Mesendoderm (in vitro differentiated cells): ENCODE results near the gene CRY1.

ENCODE experiments used
- DNase-seq: peaks from one replicate; pipeline ENCODE4 v3.0.0; 2013
- H2AK5ac ChIP-seq: 2 replicates; pipeline ENCODE4 v1.6.1; 2013; ENCODE audit warnings: low read length, inconsistent platforms
- H2BK120ac ChIP-seq: 2 replicates; pipeline ENCODE4 v1.6.1; 2013; ENCODE audit warnings: low read depth, mild to moderate bottlenecking, low read length, moderate library complexity, mixed read lengths
- H2BK15ac ChIP-seq: replicated peaks from 2 replicates; pipeline ENCODE4 v1.6.1; 2013; ENCODE audit warnings: low read depth, mild to moderate bottlenecking, moderate library complexity
- H2BK5ac ChIP-seq: 2 replicates; pipeline ENCODE4 v1.6.1; 2013; ENCODE audit warnings: low read length, inconsistent platforms
- H3K18ac ChIP-seq: 2 replicates; pipeline ENCODE4 v1.6.1; 2013; ENCODE audit warnings: mild to moderate bottlenecking, low read length, mixed read lengths
- H3K23ac ChIP-seq: one replicate; pipeline ENCODE4 v1.6.1; 2013; ENCODE audit warnings: low read length
- H3K27ac ChIP-seq: 2 replicates; pipeline ENCODE4 v1.5.1; 2013; ENCODE audit warnings: low read depth, mild to moderate bottlenecking, inconsistent platforms, low read length, moderate library complexity
- H3K27me3 ChIP-seq: 2 replicates; pipeline ENCODE4 v1.6.1; 2013; ENCODE audit warnings: low read length, control low read depth, mild to moderate bottlenecking, inconsistent platforms; ENCODE audit not compliant: insufficient read depth, poor library complexity
- H3K36me3 ChIP-seq: 2 replicates; pipeline ENCODE4 v1.6.1; 2013; ENCODE audit warnings: low read length, inconsistent platforms; ENCODE audit not compliant: control insufficient read depth, insufficient read depth
- H3K4ac ChIP-seq: one replicate; pipeline ENCODE4 v1.6.1; 2013; ENCODE audit warnings: low read depth, mild to moderate bottlenecking, low read length, moderate library complexity
- H3K4me1 ChIP-seq: 2 replicates; pipeline ENCODE4 v1.6.1; 2013; ENCODE audit warnings: low read depth, low read length, inconsistent platforms; ENCODE audit not compliant: control insufficient read depth
- H3K4me2 ChIP-seq: 2 replicates; pipeline ENCODE4 v1.6.1; 2013; ENCODE audit warnings: low read length
- H3K4me3 ChIP-seq: 2 replicates; pipeline ENCODE4 v1.5.1; 2013; ENCODE audit warnings: mild to moderate bottlenecking, low read length
- H3K56ac ChIP-seq: one replicate; pipeline ENCODE4 v1.6.1; 2013; ENCODE audit warnings: low read length
- H3K79me1 ChIP-seq: 2 replicates; pipeline ENCODE4 v1.6.1; 2013; ENCODE audit warnings: low read length, inconsistent platforms
- H3K79me2 ChIP-seq: 2 replicates; pipeline ENCODE4 v1.6.1; 2013; ENCODE audit warnings: mild to moderate bottlenecking, low read length; ENCODE audit not compliant: control insufficient read depth, insufficient read depth
- H3K9ac ChIP-seq: 2 replicates; pipeline ENCODE4 v1.6.1; 2013; ENCODE audit warnings: low read length, inconsistent platforms
- H4K5ac ChIP-seq: one replicate; pipeline ENCODE4 v1.6.1; 2013; ENCODE audit warnings: low read length
- H4K8ac ChIP-seq: one replicate; pipeline ENCODE4 v1.6.1; 2013; ENCODE audit warnings: low read depth, mild to moderate bottlenecking, control low read depth, low read length, moderate library complexity
- WGBS: extraction: QIAGEN DNeasy Blood & Tissue Kit; methylation state at CpG from one replicate; pipeline ENCODE4 v1.1.7; 2013; ENCODE audit warnings: low lambda C conversion rate, missing lambda C conversion rate; ENCODE audit not compliant: insufficient coverage; ENCODE audit errors: extremely low coverage; 5-methylcytosine and 5-hydroxymethylcytosine counted together

CRY1 gene

DNA sequence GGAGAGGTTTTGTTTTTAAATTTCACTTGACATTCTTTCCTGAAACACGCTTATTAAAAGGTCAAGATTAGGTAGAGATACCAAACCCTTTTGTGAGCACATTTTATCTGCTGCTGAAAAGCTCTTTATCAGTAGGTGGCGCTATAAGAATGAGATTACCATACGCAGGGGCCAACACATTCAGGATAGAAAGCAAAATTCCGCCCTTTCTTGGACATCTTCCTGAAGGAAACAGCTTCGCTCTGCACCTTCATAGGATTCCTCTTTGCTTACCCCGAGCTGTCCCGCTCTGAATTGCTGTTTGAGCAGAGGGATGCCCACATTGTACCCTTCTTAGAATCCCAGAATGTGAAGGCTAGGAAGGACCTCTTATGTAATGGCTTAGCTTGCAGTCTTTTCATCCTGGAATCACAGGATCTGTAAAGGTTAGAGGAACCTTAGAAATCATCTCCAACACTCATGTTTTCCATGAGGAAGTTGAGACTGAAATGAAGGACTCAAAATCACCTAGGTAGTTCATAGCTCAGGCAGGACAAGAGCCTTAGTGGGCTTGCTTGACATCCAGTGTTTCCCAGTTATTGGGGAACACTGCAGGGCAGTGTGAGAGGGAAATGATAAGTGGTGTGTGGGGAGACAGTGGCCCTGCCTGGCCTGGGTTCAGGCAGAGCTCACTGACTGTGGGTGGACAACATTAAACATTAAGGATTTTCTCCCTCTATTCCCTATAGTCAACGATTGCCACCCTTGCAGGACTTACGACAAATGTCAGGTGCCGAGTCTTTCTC lies 38.7 kb upstream of the CRY1 start:
- no peak overlapping the region for H2BK5ac ChIP-seq
- H2BK15ac ChIP-seq = no peak overlapping the region
- peak overlapping the region; percentile 8 for H3K56ac ChIP-seq
- H3K23ac ChIP-seq = no peak overlapping the region
- no peak overlapping the region for H3K4me3 ChIP-seq
- no peaks in the 10 kb centered on the region for H3K36me3 ChIP-seq
- H3K27ac ChIP-seq = no peak overlapping the region
- H4K5ac ChIP-seq = peak overlapping the region; percentile 1
- H3K79me2 ChIP-seq = no peaks in the 10 kb centered on the region
- H3K4me2 ChIP-seq = no peak overlapping the region
- H3K27me3 ChIP-seq = no peaks in the 10 kb centered on the region
- H3K79me1 ChIP-seq = no peaks in the 10 kb centered on the region
- no peak overlapping the region for H3K9ac ChIP-seq
- no CpG with 5 or more reads among the region's 10 CpGs for WGBS
- H4K8ac ChIP-seq = no peak overlapping the region
- H3K4me1 ChIP-seq = no peaks in the 10 kb centered on the region
- H3K4ac ChIP-seq = no peak overlapping the region
- no peak overlapping the region for H3K18ac ChIP-seq
- peak overlapping the region; percentile 7 for H2AK5ac ChIP-seq
- H2BK120ac ChIP-seq = no peak overlapping the region
- peak; percentile 80 for DNase-seq

DNA sequence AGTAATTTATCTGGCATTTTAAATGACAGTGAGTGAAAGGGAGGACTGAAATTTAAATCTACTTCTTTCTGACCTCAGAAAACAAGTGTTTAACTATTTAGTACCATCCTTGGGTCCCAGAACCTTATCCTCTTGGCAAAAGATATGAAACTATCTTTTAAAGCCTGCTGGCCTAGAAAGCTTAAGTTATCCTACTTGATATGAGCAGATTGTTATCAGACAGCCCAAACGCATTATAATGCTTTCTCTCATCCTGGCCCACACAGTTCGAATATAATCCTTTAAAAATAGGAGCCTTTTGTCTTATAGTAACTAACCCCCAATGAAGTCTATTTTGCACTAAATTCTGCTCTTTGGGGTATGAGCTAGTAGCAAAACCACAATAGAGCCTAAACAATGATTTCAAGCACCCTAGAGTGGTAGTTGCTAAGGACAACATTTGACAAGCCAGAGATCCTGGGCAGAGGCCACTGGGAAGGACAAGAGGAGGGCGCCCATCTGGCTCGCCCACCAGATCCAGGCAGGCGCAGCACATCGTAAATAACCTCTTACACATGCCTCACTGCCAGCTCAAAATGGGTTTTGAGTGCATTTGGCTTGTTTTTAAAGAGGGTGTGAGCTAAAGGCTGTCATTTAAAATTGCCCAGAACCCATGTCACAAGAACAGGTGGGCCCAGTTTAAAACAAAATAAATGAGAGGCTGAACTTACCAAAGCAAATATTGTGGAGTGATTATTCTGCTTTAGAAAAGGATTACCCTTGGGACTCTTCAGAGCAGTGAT lies 37.7 kb upstream of the CRY1 start:
- no peak overlapping the region for H3K56ac ChIP-seq
- no peak overlapping the region for H2AK5ac ChIP-seq

DNA sequence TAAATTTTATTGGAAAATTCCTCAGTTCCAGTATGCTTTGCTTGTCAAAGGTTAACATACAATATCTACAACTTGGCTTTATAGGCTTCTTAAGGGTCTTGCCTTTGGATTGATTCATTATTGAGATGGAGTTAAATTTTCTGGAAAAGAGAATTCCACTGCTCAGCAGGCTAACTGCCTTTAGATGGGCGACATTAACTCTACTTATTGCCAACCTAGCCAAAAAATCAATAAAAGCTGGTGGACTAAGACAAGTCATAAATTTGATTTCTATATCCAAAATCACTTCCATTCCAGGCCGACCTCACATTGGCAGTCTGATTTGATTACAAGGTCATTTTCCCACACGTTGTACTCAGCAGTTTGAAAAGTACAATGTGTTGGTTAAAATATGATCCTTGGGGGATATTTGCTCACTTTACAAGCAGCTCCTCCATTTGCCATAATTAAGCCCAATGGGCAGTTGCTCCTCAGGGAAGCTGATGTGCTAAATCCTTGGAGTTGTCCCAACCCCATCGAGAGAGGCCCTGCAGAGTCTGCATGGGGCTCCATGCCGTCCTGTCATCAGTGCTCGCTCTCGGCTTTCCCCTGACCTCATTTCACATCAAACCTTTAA lies 36.1 kb upstream of the CRY1 start:
- Histone ChIP-seq H3K36me3 (no peaks in the 10 kb centered on the region), H3K4me3 (no peak overlapping the region), H3K56ac (no peak overlapping the region), H3K27ac (no peak overlapping the region), H3K27me3 (no peaks in the 10 kb centered on the region), H4K5ac (no peak overlapping the region), H3K79me1 (no peaks in the 10 kb centered on the region), H3K23ac (no peak overlapping the region), H3K9ac (no peak overlapping the region), H3K18ac (no peak overlapping the region), H4K8ac (no peak overlapping the region), H3K4me2 (no peak overlapping the region), H3K4me1 (no peaks in the 10 kb centered on the region), H3K4ac (no peak overlapping the region), H2BK5ac (no peak overlapping the region), H3K79me2 (no peaks in the 10 kb centered on the region), H2BK120ac (no peak overlapping the region), H2AK5ac (no peak overlapping the region), H2BK15ac (no peak overlapping the region)
- DNase-seq = no peak
- no CpG with 5 or more reads among the region's 7 CpGs for WGBS

More for the DNA sequence above, 37.7 kb upstream of the CRY1 start:
- H3K79me2 ChIP-seq = no peaks in the 10 kb centered on the region
- no peak overlapping the region for H2BK120ac ChIP-seq
- no peak overlapping the region for H3K4ac ChIP-seq
- H3K4me1 ChIP-seq = no peaks in the 10 kb centered on the region
- no peak overlapping the region for H2BK5ac ChIP-seq
- no peak overlapping the region for H3K23ac ChIP-seq
- no peak overlapping the region for H3K18ac ChIP-seq
- H3K36me3 ChIP-seq = no peaks in the 10 kb centered on the region
- WGBS = no CpG with 5 or more reads among the region's 6 CpGs
- no peaks in the 10 kb centered on the region for H3K27me3 ChIP-seq
- no peak overlapping the region for H3K4me2 ChIP-seq
- no peak overlapping the region for H3K9ac ChIP-seq
- H2BK15ac ChIP-seq = no peak overlapping the region
- H3K4me3 ChIP-seq = no peak overlapping the region
- H4K5ac ChIP-seq = no peak overlapping the region
- DNase-seq = no peak
- no peak overlapping the region for H3K27ac ChIP-seq
- H4K8ac ChIP-seq = no peak overlapping the region
- no peaks in the 10 kb centered on the region for H3K79me1 ChIP-seq

DNA sequence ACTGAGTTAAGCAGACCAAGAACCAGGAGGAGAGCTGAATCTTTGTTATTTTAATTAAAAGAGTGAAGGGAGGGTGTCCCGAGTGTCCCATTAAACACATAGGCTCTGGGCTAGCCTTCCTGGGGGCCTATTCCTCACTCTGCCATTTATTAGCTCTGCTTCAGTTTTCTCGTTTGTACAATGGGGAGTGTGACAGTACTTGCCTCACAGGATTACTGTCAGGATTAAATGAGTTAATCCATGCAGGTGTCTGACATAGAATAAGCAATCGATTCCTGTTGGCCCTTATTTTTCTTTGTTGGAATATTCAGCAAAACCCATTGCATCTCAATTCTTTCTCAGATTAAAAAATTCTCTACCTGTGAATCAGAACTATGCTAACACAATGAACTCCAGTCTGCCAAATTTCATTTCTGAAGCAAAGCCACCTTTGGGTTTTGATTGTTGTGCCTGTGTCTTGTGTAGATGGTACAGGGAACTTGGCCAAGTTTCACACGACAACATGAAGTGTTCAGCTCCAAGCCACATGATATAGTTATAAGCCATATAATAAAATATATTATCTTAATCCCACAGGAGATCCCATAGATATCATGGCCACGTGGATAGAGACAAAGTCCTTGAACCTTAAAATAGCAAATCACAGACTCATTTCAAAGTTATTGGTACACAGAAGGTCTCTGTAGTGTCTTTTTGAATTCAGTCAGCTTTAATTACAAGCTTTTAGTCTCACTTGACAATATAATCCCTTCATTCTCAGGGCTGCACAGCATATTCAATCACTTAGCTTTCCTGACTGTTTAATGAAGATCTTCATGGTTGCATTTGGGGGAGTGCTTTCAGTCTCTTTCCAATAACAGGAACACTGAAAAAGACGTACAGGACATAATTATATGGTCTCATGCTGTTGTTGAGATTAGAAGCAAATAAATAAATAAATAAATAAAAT lies 34.4 kb upstream of the CRY1 start:
- no peaks in the 10 kb centered on the region for H3K27me3 ChIP-seq
- no peaks in the 10 kb centered on the region for H3K4me1 ChIP-seq
- H3K79me2 ChIP-seq = no peaks in the 10 kb centered on the region
- no peak overlapping the region for H3K56ac ChIP-seq
- no peak overlapping the region for H3K9ac ChIP-seq
- DNase-seq = no peak
- H3K4ac ChIP-seq = no peak overlapping the region
- no peak overlapping the region for H2BK15ac ChIP-seq
- peak overlapping the region; percentile 37 for H4K5ac ChIP-seq
- H3K27ac ChIP-seq = no peak overlapping the region
- no peak overlapping the region for H2AK5ac ChIP-seq
- H3K4me2 ChIP-seq = no peak overlapping the region
- no CpG with 5 or more reads among the region's 6 CpGs for WGBS
- H3K23ac ChIP-seq = no peak overlapping the region
- H2BK5ac ChIP-seq = no peak overlapping the region
- H3K79me1 ChIP-seq = no peaks in the 10 kb centered on the region
- no peaks in the 10 kb centered on the region for H3K36me3 ChIP-seq
- H3K4me3 ChIP-seq = no peak overlapping the region
- H3K18ac ChIP-seq = no peak overlapping the region
- H4K8ac ChIP-seq = no peak overlapping the region
- H2BK120ac ChIP-seq = no peak overlapping the region

DNA sequence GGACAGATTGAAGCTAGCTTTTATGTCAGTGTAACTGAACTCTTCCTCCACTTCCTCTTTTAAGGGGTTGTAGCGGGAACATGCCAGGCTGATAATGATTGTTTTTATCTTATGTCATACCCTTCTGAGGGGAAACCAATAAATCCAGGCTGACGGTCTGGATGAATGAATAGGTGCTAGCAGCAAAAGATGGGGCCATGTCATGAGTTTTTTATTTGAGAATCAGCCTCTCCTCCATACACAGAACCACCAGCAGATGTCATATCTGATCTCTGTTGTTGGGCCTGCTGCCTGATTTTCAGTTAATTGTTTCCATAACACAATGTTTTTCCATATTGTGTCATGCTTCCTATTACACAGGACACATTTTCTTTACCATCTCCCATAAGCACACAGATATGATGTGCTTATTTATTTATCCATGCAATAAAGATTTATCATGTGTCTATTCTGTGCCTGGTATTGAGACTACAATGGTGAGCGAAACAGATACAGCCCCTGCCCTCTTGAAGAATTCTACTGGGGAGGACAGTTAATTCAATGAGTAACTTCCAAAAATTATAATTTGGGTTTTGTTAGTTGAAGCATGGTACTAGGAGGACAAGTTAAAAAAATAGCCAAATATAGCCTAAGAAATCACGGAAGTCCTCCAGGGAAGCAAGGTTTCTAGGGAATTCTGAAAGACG lies 33.6 kb upstream of the CRY1 start:
- no peak overlapping the region for H3K23ac ChIP-seq
- H3K9ac ChIP-seq = no peak overlapping the region
- no peak overlapping the region for H4K8ac ChIP-seq
- no peaks in the 10 kb centered on the region for H3K79me1 ChIP-seq
- no peak overlapping the region for H2AK5ac ChIP-seq
- H3K4ac ChIP-seq = no peak overlapping the region
- H3K4me1 ChIP-seq = peaks cover under 1% of the 10 kb centered on the region
- WGBS = no CpG with 5 or more reads among the region's 5 CpGs
- H2BK15ac ChIP-seq = no peak overlapping the region
- H4K5ac ChIP-seq = peak overlapping the region; percentile 37
- H3K79me2 ChIP-seq = no peaks in the 10 kb centered on the region
- H3K36me3 ChIP-seq = no peaks in the 10 kb centered on the region
- no peak overlapping the region for H3K27ac ChIP-seq
- no peak overlapping the region for H3K56ac ChIP-seq
- no peak overlapping the region for H3K4me2 ChIP-seq
- no peak overlapping the region for H2BK5ac ChIP-seq
- DNase-seq = no peak
- no peaks in the 10 kb centered on the region for H3K27me3 ChIP-seq
- H3K4me3 ChIP-seq = no peak overlapping the region
- no peak overlapping the region for H3K18ac ChIP-seq
- no peak overlapping the region for H2BK120ac ChIP-seq
